KMS-11 (cell line): ENCODE data around the gene PHEX.

Experiments used
- H2AFZ ChIP-seq: fragments of 200-600 bp; sonication (generic); 2 replicates; pipeline ENCODE4 v1.6.1; 2016; ENCODE audit warnings: antibody characterized with exemption, mixed run types, low read depth
- H3K27ac ChIP-seq: fragments of 200-600 bp; sonication (generic); 2 replicates; pipeline ENCODE4 v1.6.1; 2016; ENCODE audit warnings: mild to moderate bottlenecking, mixed run types
- H3K27me3 ChIP-seq: fragments of 200-600 bp; sonication (generic); 2 replicates; pipeline ENCODE4 v1.6.1; 2017; ENCODE audit warnings: mild to moderate bottlenecking, low read depth, mixed run types, moderate library complexity; ENCODE audit not compliant: insufficient read depth
- H3K36me3 ChIP-seq: fragments of 200-600 bp; sonication (generic); 2 replicates; pipeline ENCODE4 v1.6.1; 2017; ENCODE audit warnings: mild to moderate bottlenecking, mixed run types; ENCODE audit not compliant: insufficient read depth
- H3K4me1 ChIP-seq: fragments of 200-600 bp; sonication (generic); 2 replicates; pipeline ENCODE4 v1.6.1; 2016; ENCODE audit warnings: mild to moderate bottlenecking, low read depth, mixed run types; ENCODE audit not compliant: poor library complexity, severe bottlenecking
- H3K4me2 ChIP-seq: fragments of 200-600 bp; sonication (generic); 2 replicates; pipeline ENCODE4 v1.7.0; 2016; ENCODE audit warnings: mild to moderate bottlenecking, mixed run types
- H3K4me3 ChIP-seq: fragments of 200-600 bp; sonication (generic); IDR thresholded peaks from 2 replicates; pipeline ENCODE4 v1.6.1; 2017; ENCODE audit warnings: low read depth, low read length, mixed read lengths; ENCODE audit not compliant: insufficient read depth
- H3K79me2 ChIP-seq: fragments of 200-600 bp; sonication (generic); 2 replicates; pipeline ENCODE4 v1.6.1; 2016; ENCODE audit warnings: low read depth, mixed run types; ENCODE audit not compliant: insufficient read depth
- H3K9ac ChIP-seq: fragments of 200-600 bp; sonication (generic); 2 replicates; pipeline ENCODE4 v1.6.1; 2016; ENCODE audit warnings: mild to moderate bottlenecking, mixed run types
- H4K20me1 ChIP-seq: fragments of 200-600 bp; sonication (generic); 2 replicates; pipeline ENCODE4 v1.6.1; 2016; ENCODE audit warnings: mild to moderate bottlenecking, mixed run types; ENCODE audit not compliant: insufficient read depth
- TF ChIP-seq, protein P1 (sequence below): fragments of 200-600 bp; sonication (generic); conservative IDR thresholded peaks from 2 replicates; pipeline ENCODE4 v1.6.1; 2017; ENCODE audit warnings: low read depth, mild to moderate bottlenecking, antibody characterized with exemption, low read length, moderate library complexity, mixed read lengths

PHEX gene

DNA sequence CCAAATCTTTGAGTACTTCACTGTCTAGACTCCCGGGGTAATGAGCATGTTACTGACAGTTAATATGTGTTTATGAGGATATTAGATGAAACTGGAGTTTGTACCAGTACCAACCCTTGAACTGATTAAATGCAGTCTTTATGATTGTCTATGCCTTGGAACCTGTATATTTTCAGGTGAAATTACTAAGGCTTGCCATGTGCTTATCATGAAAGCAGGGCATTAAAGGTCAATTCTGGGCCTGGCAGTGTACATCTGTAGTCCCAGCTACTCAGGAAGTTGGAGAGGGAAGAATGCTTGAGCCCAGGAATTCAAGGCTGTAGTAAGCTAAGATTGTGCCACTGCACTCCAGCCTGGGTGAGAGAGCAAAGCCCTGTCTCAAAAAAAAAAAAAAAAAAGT lies 27.6 kb downstream of the PHEX start:
- no peak overlapping the region for H3K4me2 ChIP-seq

DNA sequence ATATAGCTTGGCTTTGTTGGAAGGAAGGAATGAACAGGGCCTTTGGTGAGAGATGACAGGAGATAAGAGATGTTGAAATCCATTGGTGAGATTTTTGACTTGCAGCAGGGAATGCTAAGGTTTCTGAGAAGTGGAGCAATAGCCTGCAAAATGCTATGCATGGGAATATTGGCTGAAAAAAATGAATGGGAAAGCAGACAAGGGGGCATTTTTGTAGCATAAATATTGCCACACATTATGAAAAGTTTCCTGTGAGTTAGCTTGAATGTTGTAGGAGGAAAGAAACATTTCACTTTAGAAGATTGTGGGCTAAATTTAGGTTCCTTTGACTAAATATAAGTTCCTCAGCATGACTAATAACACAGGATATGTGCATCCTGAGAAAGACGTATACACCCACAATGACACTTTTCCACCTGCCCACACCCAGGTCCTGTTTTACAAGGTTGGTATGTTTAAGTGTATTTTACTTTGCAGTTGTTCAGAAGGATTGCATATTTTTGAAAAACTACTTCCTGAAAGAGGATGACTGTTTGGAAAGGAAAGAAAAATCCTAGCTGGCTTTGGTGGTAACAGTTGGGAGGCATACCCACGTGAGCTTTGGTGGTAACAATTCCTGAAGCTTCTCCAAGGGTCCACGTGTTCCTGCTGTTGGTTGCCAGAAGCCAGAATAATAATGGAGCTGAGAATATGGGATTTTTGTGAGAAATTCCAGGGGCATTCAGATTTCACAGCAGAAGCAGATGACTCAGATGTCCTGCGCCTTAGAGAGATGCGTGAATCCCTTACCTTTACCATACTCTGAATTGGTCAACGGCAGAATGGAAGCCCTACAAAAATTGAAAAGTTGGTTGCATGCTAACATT lies 28.5 kb downstream of the PHEX start:
- H4K20me1 ChIP-seq: no peaks in the 10 kb centered on the region
- no peaks in the 10 kb centered on the region for H3K36me3 ChIP-seq
- no peaks in the 10 kb centered on the region for H3K79me2 ChIP-seq
- TF ChIP-seq, protein P1, sequence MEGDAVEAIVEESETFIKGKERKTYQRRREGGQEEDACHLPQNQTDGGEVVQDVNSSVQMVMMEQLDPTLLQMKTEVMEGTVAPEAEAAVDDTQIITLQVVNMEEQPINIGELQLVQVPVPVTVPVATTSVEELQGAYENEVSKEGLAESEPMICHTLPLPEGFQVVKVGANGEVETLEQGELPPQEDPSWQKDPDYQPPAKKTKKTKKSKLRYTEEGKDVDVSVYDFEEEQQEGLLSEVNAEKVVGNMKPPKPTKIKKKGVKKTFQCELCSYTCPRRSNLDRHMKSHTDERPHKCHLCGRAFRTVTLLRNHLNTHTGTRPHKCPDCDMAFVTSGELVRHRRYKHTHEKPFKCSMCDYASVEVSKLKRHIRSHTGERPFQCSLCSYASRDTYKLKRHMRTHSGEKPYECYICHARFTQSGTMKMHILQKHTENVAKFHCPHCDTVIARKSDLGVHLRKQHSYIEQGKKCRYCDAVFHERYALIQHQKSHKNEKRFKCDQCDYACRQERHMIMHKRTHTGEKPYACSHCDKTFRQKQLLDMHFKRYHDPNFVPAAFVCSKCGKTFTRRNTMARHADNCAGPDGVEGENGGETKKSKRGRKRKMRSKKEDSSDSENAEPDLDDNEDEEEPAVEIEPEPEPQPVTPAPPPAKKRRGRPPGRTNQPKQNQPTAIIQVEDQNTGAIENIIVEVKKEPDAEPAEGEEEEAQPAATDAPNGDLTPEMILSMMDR: no peak
- H3K4me2 ChIP-seq: no peak overlapping the region
- H3K27ac ChIP-seq: no peak overlapping the region
- H3K27me3 ChIP-seq: no peaks in the 10 kb centered on the region
- H2AFZ ChIP-seq: no peak overlapping the region
- H3K4me3 ChIP-seq: no peak overlapping the region
- no peaks in the 10 kb centered on the region for H3K4me1 ChIP-seq
- H3K9ac ChIP-seq: no peak overlapping the region

More for the DNA sequence above, 27.6 kb downstream of the PHEX start:
- Histone ChIP-seq H3K27ac (no peak overlapping the region), H3K9ac (no peak overlapping the region), H3K4me1 (no peaks in the 10 kb centered on the region), H3K27me3 (no peaks in the 10 kb centered on the region), H3K4me3 (no peak overlapping the region), H3K36me3 (no peaks in the 10 kb centered on the region), H3K79me2 (no peaks in the 10 kb centered on the region), H2AFZ (no peak overlapping the region), H4K20me1 (no peaks in the 10 kb centered on the region)
- TF ChIP-seq, protein P1: no peak

DNA sequence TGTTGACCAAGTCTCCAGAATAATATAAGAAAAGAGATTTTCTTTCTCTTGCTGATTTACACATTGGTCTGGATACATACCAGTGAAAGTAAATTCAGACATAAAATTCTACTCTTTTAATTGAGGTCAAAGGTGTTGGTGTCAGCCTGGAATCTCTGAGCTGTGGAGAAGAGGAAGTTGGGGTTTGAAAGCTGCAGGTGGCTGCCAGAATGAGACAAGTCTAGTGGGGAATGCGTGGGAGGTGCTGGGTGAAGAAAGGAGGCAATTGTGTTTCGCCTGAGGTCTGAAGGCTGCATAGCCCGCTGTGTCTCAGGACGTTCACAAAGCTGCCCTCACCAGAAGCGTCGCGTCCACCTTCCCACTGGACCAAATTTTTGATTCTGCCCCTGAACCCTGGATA lies 31.2 kb downstream of the PHEX start:
- Histone ChIP-seq H3K36me3 (no peaks in the 10 kb centered on the region), H3K27me3 (no peaks in the 10 kb centered on the region), H3K4me2 (no peak overlapping the region), H3K27ac (no peak overlapping the region), H3K4me1 (no peaks in the 10 kb centered on the region), H3K9ac (no peak overlapping the region), H2AFZ (no peak overlapping the region), H3K79me2 (no peaks in the 10 kb centered on the region), H4K20me1 (no peaks in the 10 kb centered on the region), H3K4me3 (no peak overlapping the region)
- TF ChIP-seq, protein P1: no peak

DNA sequence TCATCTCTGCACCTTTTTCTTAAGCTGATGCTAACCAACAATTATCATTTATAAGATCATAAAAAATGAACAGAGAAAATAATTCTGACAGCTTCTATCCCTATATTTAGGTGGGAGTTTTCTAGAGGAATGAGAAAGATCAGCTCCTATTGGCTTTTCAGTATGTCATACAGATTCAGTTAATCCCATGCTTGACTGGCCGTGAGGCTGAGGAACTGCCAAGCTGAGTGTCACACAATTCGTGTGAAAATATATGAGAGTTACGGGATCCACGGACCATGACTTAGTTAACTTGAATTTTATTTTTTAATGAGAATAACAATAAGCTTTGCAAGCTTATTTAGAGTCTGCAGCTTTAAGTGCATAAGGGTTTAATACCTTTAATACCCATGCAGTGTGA lies 37.5 kb downstream of the PHEX start:
- no peaks in the 10 kb centered on the region for H3K36me3 ChIP-seq
- H3K4me1 ChIP-seq: no peaks in the 10 kb centered on the region
- H4K20me1 ChIP-seq: no peaks in the 10 kb centered on the region
- H3K9ac ChIP-seq: no peak overlapping the region
- TF ChIP-seq, protein P1: no peak
- no peak overlapping the region for H2AFZ ChIP-seq
- no peaks in the 10 kb centered on the region for H3K27me3 ChIP-seq
- no peaks in the 10 kb centered on the region for H3K79me2 ChIP-seq
- no peak overlapping the region for H3K4me2 ChIP-seq
- no peak overlapping the region for H3K4me3 ChIP-seq
- no peak overlapping the region for H3K27ac ChIP-seq
